ENCODE data around the gene SURF4. TPM values are rescaled to one million over a fixed set of nuclear protein-coding genes. Genes with fewer than 3 reads are reported as not detected.
"Not testable (repeated sequence)": the region's sequence is repeated elsewhere in the genome, so short reads cannot be mapped to it uniquely, and the experiment has no call there.

Gene SURF4
- polyA plus RNA-seq, 3 donors = 161 to 181 (median 175) TPM

GRCh38 chr9:133329306-133330156, 46.3 kb downstream of the SURF4 start:
- DNase-seq (ENCODE audit: extremely low read depth in 1 of 11, low read depth in 9 of 11, low spot score in 4 of 11) = not testable (repeated sequence)

- no peak for DNase-seq (ENCODE audit: extremely low read depth in 1 of 11, low read depth in 9 of 11, low spot score in 4 of 11)
Observed at GRCh38 chr9:133327834-133328484, 47.9 kb downstream of the SURF4 start.

GRCh38 chr9:133327021-133327420, 48.8 kb downstream of the SURF4 start:
- DNase-seq (ENCODE audit: extremely low read depth in 1 of 11, low read depth in 9 of 11, low spot score in 4 of 11) = not testable (repeated sequence)

- no peak for DNase-seq (ENCODE audit: extremely low read depth in 1 of 11, low read depth in 9 of 11, low spot score in 4 of 11)
Observed at GRCh38 chr9:133323991-133324703, 51.7 kb downstream of the SURF4 start.

- DNase-seq (ENCODE audit: extremely low read depth in 1 of 11, low read depth in 9 of 11, low spot score in 4 of 11) = no peak
Observed at GRCh38 chr9:133323211-133323610, 52.6 kb downstream of the SURF4 start.

- DNase-seq (ENCODE audit: extremely low read depth in 1 of 11, low read depth in 9 of 11, low spot score in 4 of 11) = no peak
Observed at GRCh38 chr9:133322701-133323100, 53.2 kb downstream of the SURF4 start.

GRCh38 chr9:133321411-133321935, 54.4 kb downstream of the SURF4 start:
- DNase-seq (ENCODE audit: extremely low read depth in 1 of 11, low read depth in 9 of 11, low spot score in 4 of 11) = no peak

- DNase-seq (ENCODE audit: extremely low read depth in 1 of 11, low read depth in 9 of 11, low spot score in 4 of 11) = no peak
Observed at GRCh38 chr9:133320421-133320881, 55.4 kb downstream of the SURF4 start.

GRCh38 chr9:133317551-133317950, 58.3 kb downstream of the SURF4 start:
- not testable (repeated sequence) for DNase-seq (ENCODE audit: extremely low read depth in 1 of 11, low read depth in 9 of 11, low spot score in 4 of 11)

- DNase-seq (ENCODE audit: extremely low read depth in 1 of 11, low read depth in 9 of 11, low spot score in 4 of 11) = no peak
Observed at GRCh38 chr9:133315997-133316396, 59.9 kb downstream of the SURF4 start.

Other genes with a start within 250 kb of the SURF4 start
- gene GBGT1, start 212.1 kb downstream of the SURF4 start, polyA plus RNA-seq (ENCODE audit: insufficient read length in 3 of 3) = 1 to 10 TPM; 1.8 to 3.0 (median 2.2) TPM
- gene OBP2B, start 166.8 kb downstream of the SURF4 start, polyA plus RNA-seq (ENCODE audit: insufficient read length in 3 of 3) = under 1 TPM in 1 of 3 donors, not detected in 2; 0.34 TPM
- 10 to 100 TPM; 10.3 to 27.8 (median 17.7) TPM for gene ABO, start 100.9 kb downstream of the SURF4 start, polyA plus RNA-seq (ENCODE audit: insufficient read length in 3 of 3)
- 10 to 100 TPM; 21.2 to 31.3 (median 29.9) TPM for gene SURF6, start 39.9 kb downstream of the SURF4 start, polyA plus RNA-seq (ENCODE audit: insufficient read length in 3 of 3)
- 10 to 100 TPM; 22.9 to 32.5 (median 29.2) TPM for gene MED22, start 27.9 kb downstream of the SURF4 start, polyA plus RNA-seq (ENCODE audit: insufficient read length in 3 of 3)
- 1,000 to 10,000 TPM; 2,380 to 2,771 (median 2,510) TPM for gene RPL7A, start 27.8 kb downstream of the SURF4 start, polyA plus RNA-seq (ENCODE audit: insufficient read length in 3 of 3)
- gene SURF1, start 19.6 kb downstream of the SURF4 start, polyA plus RNA-seq (ENCODE audit: insufficient read length in 3 of 3) = 10 to 100 TPM; 43.6 to 52.8 (median 52.4) TPM
- 10 to 100 TPM; 21.6 to 26.3 (median 25.3) TPM for gene SURF2, start 19.5 kb downstream of the SURF4 start, polyA plus RNA-seq (ENCODE audit: insufficient read length in 3 of 3)
- 1 to 10 TPM; 4.3 to 5.4 (median 4.4) TPM for gene STKLD1, start 306 bp upstream of the SURF4 start, polyA plus RNA-seq (ENCODE audit: insufficient read length in 3 of 3)
- gene REXO4, start 42.0 kb upstream of the SURF4 start, polyA plus RNA-seq (ENCODE audit: insufficient read length in 3 of 3) = 10 to 100 TPM; 25.2 to 33.4 (median 28.9) TPM
- 10 to 100 TPM in 2 of 3 donors, 1 to 10 TPM in 1; 8.5 to 14.6 (median 11.5) TPM for gene ADAMTS13, start 46.3 kb upstream of the SURF4 start, polyA plus RNA-seq (ENCODE audit: insufficient read length in 3 of 3)
- gene CACFD1, start 83.9 kb upstream of the SURF4 start, polyA plus RNA-seq (ENCODE audit: insufficient read length in 3 of 3) = 10 to 100 TPM; 23.5 to 35.8 (median 32.8) TPM
- gene SLC2A6, start 103.0 kb upstream of the SURF4 start, polyA plus RNA-seq (ENCODE audit: insufficient read length in 3 of 3) = 1 to 10 TPM; 1.3 to 1.6 (median 1.6) TPM
- gene MYMK, start 148.9 kb upstream of the SURF4 start, polyA plus RNA-seq (ENCODE audit: insufficient read length in 3 of 3) = under 1 TPM in 1 of 3 donors, not detected in 2; 0.30 TPM
- 1 to 10 TPM; 1.4 to 2.5 (median 1.9) TPM for gene ADAMTSL2, start 158.6 kb upstream of the SURF4 start, polyA plus RNA-seq (ENCODE audit: insufficient read length in 3 of 3)
- under 1 TPM in 2 of 3 donors, not detected in 1; 0.17 to 0.39 TPM for gene FAM163B, start 233.3 kb upstream of the SURF4 start, polyA plus RNA-seq (ENCODE audit: insufficient read length in 3 of 3)